Esophagus muscularis mucosa (tissue), 4 donors: ENCODE data around the gene RTN3. TPM values are rescaled to one million over a fixed set of nuclear protein-coding genes. Genes with fewer than 3 reads are reported as not detected.

ENCODE experiments used
- DNase-seq: peaks from one replicate; pipeline ENCODE4 v3.0.0-alpha.2; 2017; ENCODE audit errors: extremely low spot score
- H3K27ac ChIP-seq, 4 donors: fragments of 200-600 bp; sonication (generic); replicated peaks in 1 of 4; 1 replicate in 3 of 4; 2 replicates in 1 of 4; pipeline ENCODE4 v1.5.1; 2016 to 2019; ENCODE audit warnings: mild to moderate bottlenecking in 1 of 4
- H3K27me3 ChIP-seq, 4 donors: fragments of 200-600 bp; sonication (generic); one replicate each; pipeline versions ENCODE4 v1.5.1 to v1.6.0; 2016 to 2019
- H3K36me3 ChIP-seq, 4 donors: fragments of 200-600 bp; sonication (generic); one replicate each; pipeline ENCODE4 v1.5.1; 2016 to 2019
- H3K4me1 ChIP-seq, 4 donors: fragments of 200-600 bp; sonication (generic); one replicate each; pipeline ENCODE4 v1.5.1; 2016 to 2019
- H3K4me3 ChIP-seq, 4 donors: fragments of 200-600 bp; sonication (generic); 1 replicate in 2 of 4; 2 replicates in 2 of 4; pipeline ENCODE4 v1.5.1; 2016 to 2019; ENCODE audit warnings: mild to moderate bottlenecking in 4 of 4, moderate library complexity in 1 of 4
- H3K9me3 ChIP-seq, 4 donors: fragments of 200-600 bp; sonication (generic); 1 replicate in 3 of 4; 2 replicates in 1 of 4; pipeline ENCODE4 v1.5.1; 2016 to 2019
- EP300 ChIP-seq: sonication (generic); formaldehyde crosslinking; IDR thresholded peaks from one replicate; pipeline ENCODE4 v1.6.1; 2017; ENCODE audit warnings: antibody characterized with exemption
- POLR2A ChIP-seq: fragments of 450-650 bp; IDR thresholded peaks from one replicate; pipeline ENCODE4 v1.6.1; 2017; ENCODE audit warnings: antibody characterized with exemption, moderate library complexity, mild to moderate bottlenecking, low read depth
- POLR2AphosphoS5 ChIP-seq, 2 donors: sonication (generic); formaldehyde crosslinking; IDR thresholded peaks; one replicate each; pipeline ENCODE4 v1.6.1; 2017; ENCODE audit warnings: antibody characterized with exemption in 2 of 2
- WGBS: methylation state at CpG from one replicate; pipeline ENCODE4 v1.1.5; 2018; 5-methylcytosine and 5-hydroxymethylcytosine counted together
- intact Hi-C: fragments of 100-400 bp; cut with DNase I; formaldehyde crosslinking; loops from one replicate; pipeline ENCODE4 v1.15.1; 2023
- total RNA-seq, 4 donors: library from RNA; depleted of rRNA; stranded (reverse); fragments of >200 nt; gene quantifications; one replicate each; pipeline versions ENCODE4 v1.1.0 to v1.2.1, GENCODE V29; 2016
- TF ChIP-seq, protein P1 (sequence below), 3 experiments: fragments of 200-600 bp in 2 of 3; fragments of 450-650 bp in 1 of 3; sonication (generic) in 2 of 3; IDR thresholded peaks; one replicate each; pipeline ENCODE4 v1.5.1; 2017 to 2019; ENCODE audit warnings: antibody characterized with exemption in 3 of 3, mild to moderate bottlenecking in 2 of 3, moderate library complexity in 1 of 3

The RTN3 gene
- total RNA-seq, 4 donors from 2014 or later, result 79.5 to 97.4 (median 87.1) TPM

DNA sequence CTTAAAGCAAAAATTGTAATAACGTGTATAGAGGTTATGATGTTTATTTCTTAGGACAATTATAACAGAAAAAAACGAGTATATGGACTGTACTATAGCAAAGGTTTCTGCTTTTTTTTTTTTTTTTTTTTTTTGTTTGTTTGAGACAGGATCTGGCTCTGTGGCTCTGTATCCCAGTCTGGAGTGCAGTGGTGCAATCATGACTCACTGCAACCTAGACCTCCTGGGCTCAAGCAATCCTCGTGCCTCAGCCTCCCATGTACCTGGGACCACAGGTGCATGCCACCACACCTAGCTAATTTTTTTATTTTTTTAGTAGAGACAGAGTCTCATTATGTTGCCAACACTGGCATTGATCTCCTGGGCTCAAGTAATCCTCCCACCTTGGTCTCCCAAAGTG, 48.0 kb downstream of the RTN3 start:
- Histone ChIP-seq H3K4me3 (no peak overlapping the region), H3K36me3 (no peaks in the 10 kb centered on the region), H3K27ac (no peak overlapping the region), H3K27me3 (no peaks in the 10 kb centered on the region), H3K4me1 (no peaks in the 10 kb centered on the region), H3K9me3 (no peaks in the 10 kb centered on the region)
- no peak for DNase-seq
- WGBS, result 97% methylated on average over 3 of the region's 3 CpGs
- intact Hi-C loops, result no loop called here
- TF ChIP-seq, protein P1, sequence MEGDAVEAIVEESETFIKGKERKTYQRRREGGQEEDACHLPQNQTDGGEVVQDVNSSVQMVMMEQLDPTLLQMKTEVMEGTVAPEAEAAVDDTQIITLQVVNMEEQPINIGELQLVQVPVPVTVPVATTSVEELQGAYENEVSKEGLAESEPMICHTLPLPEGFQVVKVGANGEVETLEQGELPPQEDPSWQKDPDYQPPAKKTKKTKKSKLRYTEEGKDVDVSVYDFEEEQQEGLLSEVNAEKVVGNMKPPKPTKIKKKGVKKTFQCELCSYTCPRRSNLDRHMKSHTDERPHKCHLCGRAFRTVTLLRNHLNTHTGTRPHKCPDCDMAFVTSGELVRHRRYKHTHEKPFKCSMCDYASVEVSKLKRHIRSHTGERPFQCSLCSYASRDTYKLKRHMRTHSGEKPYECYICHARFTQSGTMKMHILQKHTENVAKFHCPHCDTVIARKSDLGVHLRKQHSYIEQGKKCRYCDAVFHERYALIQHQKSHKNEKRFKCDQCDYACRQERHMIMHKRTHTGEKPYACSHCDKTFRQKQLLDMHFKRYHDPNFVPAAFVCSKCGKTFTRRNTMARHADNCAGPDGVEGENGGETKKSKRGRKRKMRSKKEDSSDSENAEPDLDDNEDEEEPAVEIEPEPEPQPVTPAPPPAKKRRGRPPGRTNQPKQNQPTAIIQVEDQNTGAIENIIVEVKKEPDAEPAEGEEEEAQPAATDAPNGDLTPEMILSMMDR (IDR thresholded peaks at IDR 0.05), result no peak
- TF ChIP-seq EP300 (no peak), POLR2A (no peak), POLR2AphosphoS5 (IDR thresholded peaks at IDR 0.05) (no peak)

DNA sequence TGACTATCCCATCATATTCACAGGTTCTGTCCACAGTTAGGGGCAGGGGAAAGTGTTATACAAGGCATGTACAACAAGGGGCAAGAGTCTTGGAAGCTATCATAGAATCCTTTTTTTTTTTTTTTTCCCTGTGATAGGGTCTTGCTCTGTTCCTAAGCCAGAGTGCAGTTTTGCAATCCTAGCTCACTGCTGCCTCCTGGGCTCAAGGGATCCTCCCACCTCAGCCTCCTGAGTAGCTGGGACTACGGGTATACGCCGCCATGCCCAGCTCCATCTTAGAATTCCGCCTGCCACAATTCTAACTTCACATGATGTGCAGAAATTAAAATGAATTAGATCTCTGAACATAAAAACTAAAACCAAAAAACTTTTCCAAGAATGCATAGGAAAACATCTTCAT, 55.6 kb downstream of the RTN3 start:
- H3K36me3 ChIP-seq, result no peaks in the 10 kb centered on the region
- WGBS, result 98% methylated on average over 4 of the region's 4 CpGs
- DNase-seq, result no peak
- no peak overlapping the region for H3K4me3 ChIP-seq
- no peaks in the 10 kb centered on the region for H3K27me3 ChIP-seq
- intact Hi-C loops, result loop anchor here (5.0 kb wide), 3 partner anchors 70 to 260 kb away; no protein-coding TSS in a partner anchor
- peaks cover 0 to 14% (median 10%) of the 10 kb centered on the region in 4 donors for H3K4me1 ChIP-seq
- no peaks in the 10 kb centered on the region for H3K9me3 ChIP-seq
- H3K27ac ChIP-seq, result no peak overlapping the region
- TF ChIP-seq EP300, result no peak
- no peak for TF ChIP-seq POLR2A
- TF ChIP-seq POLR2AphosphoS5 (IDR thresholded peaks at IDR 0.05), result no peak
- TF ChIP-seq, protein P1 (IDR thresholded peaks at IDR 0.05), result no peak

DNA sequence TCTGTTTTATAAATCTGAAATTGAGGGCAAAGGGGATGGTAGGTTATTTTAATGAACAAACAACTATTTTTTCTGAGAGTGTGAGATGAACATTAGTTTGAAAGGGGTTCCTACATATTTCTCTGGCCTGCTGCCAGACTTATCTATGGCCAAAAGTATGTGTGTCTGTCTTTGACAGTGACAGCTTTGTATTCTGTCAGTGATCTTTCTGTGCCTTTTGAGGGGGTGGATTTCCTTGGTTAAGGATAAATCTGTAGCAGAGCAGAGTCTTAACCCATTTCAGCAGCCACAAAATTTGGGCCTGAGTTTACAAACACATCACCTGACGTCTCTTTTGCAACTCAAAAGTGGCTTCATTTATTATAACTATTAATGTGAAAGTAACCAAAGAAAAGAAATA, 56.4 kb downstream of the RTN3 start:
- Histone ChIP-seq H3K9me3 (no peaks in the 10 kb centered on the region), H3K4me1 (peaks cover 0 to 14% (median 10%) of the 10 kb centered on the region in 4 donors), H3K27me3 (no peaks in the 10 kb centered on the region), H3K27ac (peak overlapping the region in 2 of 4 donors; percentile 0 to 27), H3K4me3 (no peak overlapping the region), H3K36me3 (no peaks in the 10 kb centered on the region)
- WGBS, result 50% methylated on average over 1 of the region's 1 CpG
- intact Hi-C loops, result loop anchor here (5.0 kb wide), 3 partner anchors 70 to 260 kb away; no protein-coding TSS in a partner anchor
- no peak for DNase-seq
- TF ChIP-seq, protein P1 (IDR thresholded peaks at IDR 0.05), result no peak
- no peak for TF ChIP-seq EP300
- no peak for TF ChIP-seq POLR2A
- TF ChIP-seq POLR2AphosphoS5 (IDR thresholded peaks at IDR 0.05), result no peak

DNA sequence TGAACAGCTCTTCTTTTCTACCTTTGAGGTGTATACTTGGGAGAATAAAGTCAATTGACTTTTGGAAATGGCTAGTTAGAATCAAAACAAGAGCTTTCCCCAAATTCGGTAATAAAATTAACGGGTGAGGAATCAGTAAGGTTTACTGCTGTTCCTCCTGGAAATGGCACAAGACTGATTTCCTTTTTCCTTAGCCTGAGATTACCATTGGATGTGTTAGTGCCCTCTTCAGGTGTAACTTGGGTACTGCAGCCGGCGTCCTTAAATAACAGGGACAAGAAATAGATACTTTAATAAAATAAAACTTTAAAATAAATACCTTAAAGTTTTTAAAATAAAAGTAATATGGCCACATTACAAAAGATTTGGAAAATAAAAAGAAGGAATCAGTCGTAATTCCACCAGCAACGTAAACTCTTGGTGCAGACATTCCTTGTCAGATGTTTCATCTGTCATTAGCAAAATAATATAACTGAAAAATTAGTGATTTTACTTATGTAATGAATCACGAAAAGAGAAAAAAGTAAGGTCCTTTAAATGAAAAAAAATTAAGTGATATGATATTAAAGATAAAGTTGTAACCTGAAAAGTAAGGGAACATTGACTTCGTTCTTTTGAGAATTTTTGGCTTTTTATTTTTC, 57.5 kb downstream of the RTN3 start:
- H3K36me3 ChIP-seq, result no peaks in the 10 kb centered on the region
- intact Hi-C loops, result loop anchor here (5.0 kb wide), 3 partner anchors 72 to 262 kb away; no protein-coding TSS in a partner anchor
- peak; percentile 95 for DNase-seq
- WGBS, result 16% methylated on average over 8 of the region's 8 CpGs
- no peak overlapping the region for H3K4me3 ChIP-seq
- no peaks in the 10 kb centered on the region for H3K9me3 ChIP-seq
- no peaks in the 10 kb centered on the region for H3K27me3 ChIP-seq
- H3K27ac ChIP-seq, result peak overlapping the region in 2 of 4 donors; percentile 0 to 27
- peaks cover 0 to 14% (median 10%) of the 10 kb centered on the region in 4 donors for H3K4me1 ChIP-seq
- TF ChIP-seq, protein P1 (IDR thresholded peaks at IDR 0.05), result peak; percentile 96 to 99 (median 97)
- no peak for TF ChIP-seq POLR2A
